Activated naive CD8-positive, alpha-beta T cell treated with anti-CD3 and anti-CD28 coated beads, Interleukin-2, amount 50 U/mL, for 24 hours (primary cell): Measurements from ENCODE around the gene ZNF462.

Source experiments
- ATAC-seq: fragments of 150-1000 bp; cut with Tn5 transposase; one replicate; pipeline ENCODE4 v1.10.0; 2021
- DNase-seq: peaks from one replicate; pipeline ENCODE4 v3.0.0; 2021
- H3K27ac Mint-ChIP-seq: one replicate; pipeline ENCODE4 v1.8.0; 2021; ENCODE audit warnings: mild to moderate bottlenecking, mixed read lengths
- H3K27me3 Mint-ChIP-seq: one replicate; pipeline ENCODE4 v1.8.0; 2021; ENCODE audit warnings: mixed read lengths
- H3K36me3 Mint-ChIP-seq: one replicate; pipeline ENCODE4 v1.8.0; 2021; ENCODE audit warnings: low read depth, mixed read lengths
- H3K4me1 Mint-ChIP-seq: one replicate; pipeline ENCODE4 v1.8.0; 2021; ENCODE audit warnings: mixed read lengths
- H3K4me3 Mint-ChIP-seq: one replicate; pipeline ENCODE4 v1.8.0; 2021; ENCODE audit warnings: mild to moderate bottlenecking, moderate library complexity, mixed read lengths
- H3K9me3 Mint-ChIP-seq: one replicate; pipeline ENCODE4 v1.8.0; 2021; ENCODE audit warnings: mixed read lengths

ZNF462 gene, protein sequence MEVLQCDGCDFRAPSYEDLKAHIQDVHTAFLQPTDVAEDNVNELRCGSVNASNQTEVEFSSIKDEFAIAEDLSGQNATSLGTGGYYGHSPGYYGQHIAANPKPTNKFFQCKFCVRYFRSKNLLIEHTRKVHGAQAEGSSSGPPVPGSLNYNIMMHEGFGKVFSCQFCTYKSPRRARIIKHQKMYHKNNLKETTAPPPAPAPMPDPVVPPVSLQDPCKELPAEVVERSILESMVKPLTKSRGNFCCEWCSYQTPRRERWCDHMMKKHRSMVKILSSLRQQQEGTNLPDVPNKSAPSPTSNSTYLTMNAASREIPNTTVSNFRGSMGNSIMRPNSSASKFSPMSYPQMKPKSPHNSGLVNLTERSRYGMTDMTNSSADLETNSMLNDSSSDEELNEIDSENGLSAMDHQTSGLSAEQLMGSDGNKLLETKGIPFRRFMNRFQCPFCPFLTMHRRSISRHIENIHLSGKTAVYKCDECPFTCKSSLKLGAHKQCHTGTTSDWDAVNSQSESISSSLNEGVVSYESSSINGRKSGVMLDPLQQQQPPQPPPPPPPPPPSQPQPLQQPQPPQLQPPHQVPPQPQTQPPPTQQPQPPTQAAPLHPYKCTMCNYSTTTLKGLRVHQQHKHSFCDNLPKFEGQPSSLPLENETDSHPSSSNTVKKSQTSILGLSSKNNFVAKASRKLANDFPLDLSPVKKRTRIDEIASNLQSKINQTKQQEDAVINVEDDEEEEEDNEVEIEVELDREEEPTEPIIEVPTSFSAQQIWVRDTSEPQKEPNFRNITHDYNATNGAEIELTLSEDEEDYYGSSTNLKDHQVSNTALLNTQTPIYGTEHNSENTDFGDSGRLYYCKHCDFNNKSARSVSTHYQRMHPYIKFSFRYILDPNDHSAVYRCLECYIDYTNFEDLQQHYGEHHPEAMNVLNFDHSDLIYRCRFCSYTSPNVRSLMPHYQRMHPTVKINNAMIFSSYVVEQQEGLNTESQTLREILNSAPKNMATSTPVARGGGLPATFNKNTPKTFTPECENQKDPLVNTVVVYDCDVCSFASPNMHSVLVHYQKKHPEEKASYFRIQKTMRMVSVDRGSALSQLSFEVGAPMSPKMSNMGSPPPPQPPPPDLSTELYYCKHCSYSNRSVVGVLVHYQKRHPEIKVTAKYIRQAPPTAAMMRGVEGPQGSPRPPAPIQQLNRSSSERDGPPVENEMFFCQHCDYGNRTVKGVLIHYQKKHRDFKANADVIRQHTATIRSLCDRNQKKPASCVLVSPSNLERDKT (N-terminal part only)

DNA sequence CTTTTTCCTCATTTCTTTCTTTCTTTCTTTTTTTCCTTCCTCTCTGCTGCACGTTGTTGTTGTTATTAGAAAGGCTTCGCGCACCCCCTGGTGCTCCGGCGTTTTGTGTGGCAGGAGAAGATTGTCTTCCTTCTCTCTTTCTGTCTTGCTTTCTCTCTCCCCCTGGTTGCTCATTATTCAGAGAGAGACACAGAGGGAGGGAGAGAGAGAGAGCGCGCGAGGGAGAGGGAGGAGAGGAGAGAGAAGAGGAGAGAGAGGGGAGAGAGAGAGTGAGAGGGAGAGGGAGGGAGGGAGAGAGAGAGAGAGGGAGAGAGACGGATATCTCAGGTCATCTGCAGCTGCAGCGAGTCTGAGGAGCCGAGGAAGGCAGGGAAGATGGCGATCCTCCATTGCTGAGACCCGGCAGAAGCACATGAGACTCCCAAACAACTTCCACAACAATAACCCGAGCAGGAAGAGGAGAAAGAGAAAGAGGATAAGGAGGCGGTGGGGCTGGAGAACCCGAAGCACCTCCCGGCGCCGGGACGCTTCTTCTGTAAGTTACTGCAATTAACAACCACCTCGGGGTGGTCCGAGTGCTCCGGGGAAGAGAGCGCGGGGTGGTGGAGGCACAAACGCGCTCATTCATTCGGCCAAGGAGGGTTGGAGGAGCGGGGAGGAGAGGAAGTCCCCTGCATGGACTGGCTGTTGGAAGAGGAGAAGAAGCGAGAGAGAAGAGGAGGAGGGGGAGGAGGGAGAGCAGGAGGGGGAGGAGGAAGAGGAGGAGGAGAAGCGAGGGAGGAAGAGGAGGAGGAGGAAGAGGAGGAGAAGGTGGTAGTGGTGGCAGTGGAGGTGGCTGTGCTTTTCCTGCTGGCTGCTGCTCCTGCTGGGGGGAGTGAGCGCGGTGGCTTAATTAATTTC is at the start of gene ZNF462:
Gene ZNF462 (plus strand): TSS at position 346 of the 900 bp plus-strand sequence. CDS start 60,218 bp downstream, outside the sequence.
- DNase-seq: peak; percentile 2
- ATAC-seq: no peak
- Mint-ChIP-seq H3K27ac (no peak within 1 kb of the TSS), H3K4me1 (peaks cover 27% of the 10 kb centered on the region), H3K27me3 (peaks cover 76% of the 10 kb centered on the region), H3K9me3 (no peaks in the 10 kb centered on the region), H3K4me3 (peak within 1 kb of the TSS; percentile 75), H3K36me3 (no peaks in the 10 kb centered on the region)

DNA sequence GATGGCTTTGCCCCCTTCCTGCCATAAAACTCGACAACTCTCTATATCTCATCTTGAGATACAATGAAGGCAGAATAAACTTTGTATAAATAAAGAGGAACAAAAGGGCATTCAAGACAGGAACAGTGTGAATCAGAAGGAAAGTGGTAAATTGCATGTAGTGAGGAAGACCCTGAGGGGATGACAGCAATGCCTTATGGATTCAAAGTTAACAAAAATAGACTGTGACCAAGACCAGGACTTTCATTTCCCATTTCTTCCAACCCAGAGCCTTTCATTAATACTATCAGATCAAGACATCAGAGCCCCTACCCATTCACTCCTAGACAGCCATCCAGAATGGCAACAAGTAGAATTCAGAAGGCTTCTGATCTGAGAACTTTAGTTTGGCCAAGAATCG is 46.4 kb upstream of the ZNF462 start:
- Mint-ChIP-seq H3K36me3 (no peaks in the 10 kb centered on the region), H3K27ac (no peak overlapping the region), H3K9me3 (peaks cover 5% of the 10 kb centered on the region), H3K27me3 (no peaks in the 10 kb centered on the region), H3K4me3 (no peak overlapping the region), H3K4me1 (no peaks in the 10 kb centered on the region)
- DNase-seq (no peak), ATAC-seq (no peak)

DNA sequence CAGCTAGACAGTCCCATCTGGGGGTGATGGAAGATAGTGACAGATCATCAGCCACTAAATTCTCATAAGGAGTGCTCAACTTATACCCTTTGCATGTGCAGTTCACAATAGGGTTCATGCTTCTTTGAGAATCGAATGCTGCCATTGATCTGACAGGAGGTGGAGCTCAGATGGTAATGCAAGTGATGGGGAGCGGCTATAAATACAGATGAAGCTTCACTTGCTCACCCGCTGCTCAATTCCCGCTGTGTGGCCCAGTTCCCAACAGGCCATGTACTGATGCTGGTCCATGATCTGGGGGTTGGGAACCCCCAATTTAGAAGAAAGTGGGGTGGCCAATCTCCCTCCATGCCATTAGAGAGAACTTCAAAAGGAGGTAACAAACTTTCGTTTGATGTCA is 44.9 kb upstream of the ZNF462 start:
- peaks cover 5% of the 10 kb centered on the region for H3K9me3 Mint-ChIP-seq
- H3K4me1 Mint-ChIP-seq: no peaks in the 10 kb centered on the region
- ATAC-seq: no peak
- H3K4me3 Mint-ChIP-seq: no peak overlapping the region
- no peaks in the 10 kb centered on the region for H3K36me3 Mint-ChIP-seq
- H3K27ac Mint-ChIP-seq: no peak overlapping the region
- no peak for DNase-seq
- H3K27me3 Mint-ChIP-seq: no peaks in the 10 kb centered on the region

DNA sequence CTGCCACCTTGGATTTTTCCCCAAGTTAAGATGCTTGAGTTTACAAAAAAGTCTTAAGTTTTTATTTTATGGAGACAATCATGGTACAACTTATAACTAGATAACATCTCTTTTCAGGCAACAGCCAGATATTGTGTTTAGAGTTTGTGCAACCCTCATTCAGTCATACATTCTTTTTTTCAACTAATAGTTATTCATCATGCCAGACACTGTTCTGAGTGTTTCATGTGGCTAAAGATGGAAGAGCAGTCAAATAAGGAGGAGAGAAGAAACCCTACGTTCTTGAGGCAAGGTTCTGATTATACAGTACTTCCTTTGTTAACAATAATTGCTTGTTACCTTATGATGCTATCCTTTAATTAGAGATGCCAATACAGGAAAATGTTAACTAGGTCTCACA is 42.1 kb upstream of the ZNF462 start:
- Mint-ChIP-seq H3K27ac (no peak overlapping the region), H3K4me1 (no peaks in the 10 kb centered on the region), H3K36me3 (no peaks in the 10 kb centered on the region), H3K9me3 (no peaks in the 10 kb centered on the region), H3K4me3 (no peak overlapping the region), H3K27me3 (no peaks in the 10 kb centered on the region)
- DNase-seq (no peak), ATAC-seq (no peak)

DNA sequence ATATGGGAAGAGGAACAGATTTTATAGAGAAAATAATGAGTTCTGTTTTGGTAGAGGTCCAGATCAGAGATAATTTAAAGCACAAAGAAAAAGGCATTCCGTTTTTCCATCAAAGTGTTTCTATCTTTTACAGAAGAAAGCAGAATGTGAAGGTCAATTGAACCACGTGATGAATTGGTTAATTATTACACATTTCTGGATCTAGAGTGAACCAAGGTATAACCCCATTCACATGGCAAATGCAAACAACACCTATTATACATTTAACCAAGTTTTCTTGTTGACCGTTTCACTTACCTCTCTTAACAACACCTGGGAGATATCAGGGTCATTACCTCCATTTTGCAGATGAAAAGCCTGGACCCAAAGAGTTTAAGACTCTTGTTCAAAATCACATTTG is 34.9 kb upstream of the ZNF462 start:
- ATAC-seq (no peak), DNase-seq (no peak)
- H3K27ac Mint-ChIP-seq: no peak overlapping the region
- no peaks in the 10 kb centered on the region for H3K27me3 Mint-ChIP-seq
- no peak overlapping the region for H3K4me3 Mint-ChIP-seq
- no peaks in the 10 kb centered on the region for H3K4me1 Mint-ChIP-seq
- peaks cover 4% of the 10 kb centered on the region for H3K9me3 Mint-ChIP-seq
- no peaks in the 10 kb centered on the region for H3K36me3 Mint-ChIP-seq

DNA sequence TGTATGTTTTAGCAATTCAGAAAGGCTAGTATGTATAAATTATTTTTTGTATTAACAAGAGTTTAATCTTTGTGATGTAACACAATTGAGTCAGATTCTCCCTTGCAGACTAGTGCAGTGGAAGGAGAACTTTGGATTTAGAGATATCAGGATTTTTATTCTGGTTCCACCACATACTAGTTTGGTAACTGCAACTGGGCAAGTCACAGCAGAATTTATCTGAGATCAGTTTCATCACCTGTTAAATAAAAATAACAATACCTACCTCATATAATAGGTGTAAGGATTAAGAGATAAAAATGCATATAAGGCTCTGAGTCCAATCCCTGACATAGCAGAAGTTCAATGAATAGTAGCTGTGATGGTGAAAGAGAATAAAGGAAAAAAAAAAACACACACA is 34.0 kb upstream of the ZNF462 start:
- Mint-ChIP-seq H3K36me3 (no peaks in the 10 kb centered on the region), H3K4me1 (no peaks in the 10 kb centered on the region), H3K9me3 (peaks cover 4% of the 10 kb centered on the region), H3K27me3 (no peaks in the 10 kb centered on the region), H3K27ac (no peak overlapping the region), H3K4me3 (no peak overlapping the region)
- ATAC-seq: no peak
- DNase-seq: no peak

DNA sequence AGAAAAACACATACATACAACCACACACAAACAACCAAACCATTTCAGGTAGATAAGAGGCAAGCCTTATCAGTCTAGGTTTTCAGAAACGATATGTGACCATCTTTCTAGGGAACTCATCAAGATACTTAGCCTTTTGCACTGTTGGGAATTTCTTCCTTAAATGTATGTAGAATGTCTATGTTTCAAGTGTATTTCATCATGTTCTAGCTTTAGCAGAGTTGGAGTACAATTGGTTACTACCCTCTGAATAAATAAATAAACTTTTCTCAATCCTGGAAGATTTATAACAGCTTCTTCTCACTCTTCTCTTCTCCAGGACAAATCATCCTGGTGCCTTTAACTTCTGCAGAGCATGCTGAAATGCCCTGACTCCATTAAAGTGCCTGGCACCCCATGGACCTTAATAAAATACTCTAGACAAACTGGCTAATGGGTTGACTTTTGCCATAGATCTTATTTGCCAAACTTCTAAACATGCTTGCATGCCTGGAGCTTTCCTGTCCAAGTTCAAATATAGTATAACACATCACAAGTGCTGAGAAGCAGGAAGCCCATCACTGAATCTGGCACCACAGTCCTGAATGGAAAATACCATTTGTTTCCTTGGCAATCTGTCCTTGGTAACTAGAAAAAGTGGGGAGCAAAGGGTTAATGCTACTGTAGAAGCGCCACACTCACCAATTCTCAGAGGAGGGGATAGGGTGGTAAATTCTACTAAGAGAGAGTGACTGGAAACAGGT is 33.1 kb upstream of the ZNF462 start:
- Mint-ChIP-seq H3K36me3 (no peaks in the 10 kb centered on the region), H3K4me3 (no peak overlapping the region), H3K9me3 (peaks cover 4% of the 10 kb centered on the region), H3K27me3 (no peaks in the 10 kb centered on the region), H3K27ac (no peak overlapping the region), H3K4me1 (no peaks in the 10 kb centered on the region)
- ATAC-seq (no peak), DNase-seq (no peak)

DNA sequence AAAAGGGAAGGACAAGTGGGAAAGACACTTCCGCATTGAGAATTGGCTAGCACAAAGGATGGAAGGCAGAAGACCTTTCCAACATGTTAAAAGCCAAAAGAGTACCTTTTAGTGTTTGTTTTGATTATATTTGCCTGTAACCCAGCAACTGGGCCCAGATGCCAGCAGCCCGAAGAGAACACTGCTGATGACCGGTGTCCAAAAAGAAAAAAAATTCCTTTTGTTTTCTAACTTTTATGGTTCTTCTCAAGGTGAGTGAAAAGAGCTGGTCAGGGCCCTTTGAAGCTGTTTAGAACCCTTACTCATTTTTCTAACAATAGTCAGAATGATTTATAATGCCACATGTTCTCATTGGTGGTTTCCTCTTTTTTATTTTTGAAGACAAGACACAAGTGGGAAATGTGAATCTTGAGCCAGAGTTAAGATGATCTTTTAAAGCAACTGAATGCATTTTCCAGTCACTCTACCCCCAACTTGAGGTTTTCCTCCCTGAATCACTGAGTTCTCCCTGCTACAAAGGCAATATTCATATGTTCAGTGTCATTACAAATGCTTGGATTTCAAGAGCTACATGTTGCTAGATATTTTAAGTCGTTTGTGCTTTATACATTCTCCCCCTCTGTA is 32.3 kb upstream of the ZNF462 start:
- no peak for DNase-seq
- no peak for ATAC-seq
- no peaks in the 10 kb centered on the region for H3K36me3 Mint-ChIP-seq
- H3K27ac Mint-ChIP-seq: no peak overlapping the region
- H3K9me3 Mint-ChIP-seq: peaks cover 8% of the 10 kb centered on the region
- no peak overlapping the region for H3K4me3 Mint-ChIP-seq
- H3K4me1 Mint-ChIP-seq: no peaks in the 10 kb centered on the region
- H3K27me3 Mint-ChIP-seq: no peaks in the 10 kb centered on the region

DNA sequence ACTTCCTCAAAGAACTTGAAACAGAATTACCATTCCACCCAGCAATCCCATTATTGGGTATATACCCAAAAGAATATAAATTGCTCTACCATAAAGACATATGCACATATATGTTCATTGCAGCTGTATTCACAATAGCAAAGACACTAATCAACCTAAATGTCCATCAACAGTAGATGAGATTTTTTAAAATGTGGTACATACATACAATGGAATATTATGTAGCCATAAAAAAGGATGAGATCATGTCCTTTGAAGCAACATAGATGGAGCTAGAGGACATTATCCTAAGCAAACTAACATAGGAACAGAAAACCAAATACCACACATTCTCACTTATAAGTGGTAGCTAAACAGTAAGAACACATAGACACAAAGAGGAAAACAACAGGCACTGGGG is 28.1 kb upstream of the ZNF462 start:
- H3K9me3 Mint-ChIP-seq: peaks cover 8% of the 10 kb centered on the region
- ATAC-seq (no peak), DNase-seq (no peak)
- H3K4me1 Mint-ChIP-seq: no peaks in the 10 kb centered on the region
- H3K4me3 Mint-ChIP-seq: no peak overlapping the region
- no peaks in the 10 kb centered on the region for H3K27me3 Mint-ChIP-seq
- H3K27ac Mint-ChIP-seq: no peak overlapping the region
- H3K36me3 Mint-ChIP-seq: no peaks in the 10 kb centered on the region

DNA sequence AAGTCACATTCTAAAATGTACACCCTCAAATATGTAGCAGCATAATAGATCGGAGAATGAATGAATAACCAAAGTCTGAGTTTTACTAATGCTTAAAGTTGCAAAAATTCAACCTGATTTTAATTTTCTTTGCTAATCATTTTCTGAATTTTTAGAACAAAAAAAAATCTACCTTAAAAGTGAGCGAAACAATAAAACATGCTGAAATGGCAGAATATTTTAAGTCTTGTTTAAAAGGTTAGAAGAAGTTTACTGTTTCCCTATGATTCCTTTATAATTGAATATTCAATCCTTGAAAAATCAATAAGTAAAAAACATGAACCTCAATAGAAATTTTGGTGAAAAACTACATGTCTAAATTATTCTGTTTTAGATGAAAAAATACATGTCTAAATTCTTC is 27.1 kb upstream of the ZNF462 start:
- ATAC-seq: no peak
- no peak overlapping the region for H3K27ac Mint-ChIP-seq
- no peak for DNase-seq
- no peaks in the 10 kb centered on the region for H3K4me1 Mint-ChIP-seq
- no peak overlapping the region for H3K4me3 Mint-ChIP-seq
- no peaks in the 10 kb centered on the region for H3K36me3 Mint-ChIP-seq
- peaks cover 7% of the 10 kb centered on the region for H3K9me3 Mint-ChIP-seq
- no peaks in the 10 kb centered on the region for H3K27me3 Mint-ChIP-seq

DNA sequence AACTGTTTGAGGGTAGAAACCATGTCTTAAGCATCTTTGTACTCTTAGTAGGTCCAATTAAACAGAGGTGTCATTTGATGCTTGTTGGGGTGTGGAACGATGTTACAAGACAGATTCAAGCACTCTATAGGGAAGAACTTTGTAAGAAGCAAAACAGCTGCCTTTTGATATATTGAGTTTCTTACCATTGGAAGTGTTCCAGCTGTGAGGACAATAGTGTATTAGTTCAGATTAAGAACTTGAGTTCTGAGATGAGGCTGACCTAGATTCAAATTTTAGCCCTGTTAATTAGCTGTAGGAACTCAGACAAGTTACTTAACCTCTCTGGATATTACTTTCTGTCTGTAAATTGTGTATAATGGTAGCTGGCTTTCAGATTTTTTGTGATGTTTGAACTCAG is 19.6 kb upstream of the ZNF462 start:
- ATAC-seq: no peak
- Mint-ChIP-seq H3K27ac (no peak overlapping the region), H3K4me3 (no peak overlapping the region), H3K27me3 (no peaks in the 10 kb centered on the region), H3K9me3 (no peaks in the 10 kb centered on the region), H3K36me3 (no peaks in the 10 kb centered on the region), H3K4me1 (no peaks in the 10 kb centered on the region)
- DNase-seq: no peak

DNA sequence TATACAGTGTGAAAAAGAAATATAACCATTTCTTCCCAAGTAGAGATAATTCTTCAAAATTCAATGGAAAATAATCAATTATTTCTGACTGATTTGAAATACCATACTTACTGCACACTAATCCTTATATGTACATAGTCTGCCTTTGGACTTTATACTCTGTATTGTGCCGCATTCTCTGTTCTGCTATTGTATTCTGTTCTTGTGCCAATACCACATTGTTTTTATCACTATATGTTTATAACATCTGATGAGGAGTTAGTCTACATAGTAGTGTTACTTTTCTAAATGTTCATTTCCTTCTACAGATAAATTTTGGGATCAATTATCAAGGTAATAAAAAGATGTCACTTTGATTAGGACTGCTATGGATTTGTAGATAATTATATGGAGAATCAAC is 16.7 kb upstream of the ZNF462 start:
- Mint-ChIP-seq H3K27ac (no peak overlapping the region), H3K36me3 (no peaks in the 10 kb centered on the region), H3K9me3 (no peaks in the 10 kb centered on the region), H3K27me3 (no peaks in the 10 kb centered on the region), H3K4me1 (no peaks in the 10 kb centered on the region), H3K4me3 (no peak overlapping the region)
- ATAC-seq (no peak), DNase-seq (no peak)

DNA sequence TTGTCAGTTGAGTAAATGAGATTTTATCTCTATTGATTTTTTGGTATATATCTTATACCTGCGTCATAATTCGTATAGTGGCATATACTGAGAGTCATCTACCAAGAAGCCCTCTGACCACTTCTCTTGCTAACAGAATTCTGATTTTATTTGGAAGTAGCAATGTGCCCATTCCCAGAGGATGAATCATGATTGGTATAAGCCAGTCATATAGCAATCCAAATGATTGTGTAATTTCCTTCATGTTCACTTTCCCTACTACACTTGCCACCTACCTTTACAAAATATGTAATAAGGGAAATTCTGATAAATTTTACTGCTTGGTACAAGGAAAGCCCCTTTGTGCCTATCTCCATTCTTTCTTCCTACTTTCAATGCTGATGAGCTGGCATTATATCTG is 16.1 kb upstream of the ZNF462 start:
- Mint-ChIP-seq H3K9me3 (no peaks in the 10 kb centered on the region), H3K36me3 (no peaks in the 10 kb centered on the region), H3K27me3 (peaks cover 1% of the 10 kb centered on the region), H3K4me3 (no peak overlapping the region), H3K4me1 (no peaks in the 10 kb centered on the region), H3K27ac (no peak overlapping the region)
- ATAC-seq (no peak), DNase-seq (no peak)
